ENCODE data around the gene RAD21L1.

Gene RAD21L1

GRCh38 chr20:1267809-1268374, 42.0 kb downstream of the RAD21L1 start:
- no peaks in the 10 kb centered on the region for H3K36me3 ChIP-seq (ENCODE audit: control insufficient read depth in 1 of 2, insufficient read depth in 2 of 2, low read length in 2 of 2)
- peaks cover 4 to 9% of the 10 kb centered on the region in 2 donors for H3K4me1 ChIP-seq (ENCODE audit: control insufficient read depth in 1 of 2, insufficient read depth in 2 of 2, low read length in 2 of 2)
- H3K9me3 ChIP-seq (ENCODE audit: control insufficient read depth in 1 of 2, low read length in 2 of 2) = no peaks in the 10 kb centered on the region
- no peak overlapping the region for H3K9ac ChIP-seq (ENCODE audit: low read depth in 1 of 2, low read length in 2 of 2)
- H3K4me3 ChIP-seq (ENCODE audit: low read depth in 1 of 2, low read length in 2 of 2) = no peak overlapping the region
- no peaks in the 10 kb centered on the region for H3K27me3 ChIP-seq (ENCODE audit: control insufficient read depth in 1 of 2, insufficient read depth in 2 of 2, low read length in 2 of 2)
- no peak overlapping the region for H3K27ac ChIP-seq (ENCODE audit: low read depth, low read length)

- Histone ChIP-seq H3K4me3 (ENCODE audit: low read depth in 1 of 2, low read length in 2 of 2) (no peak overlapping the region), H3K9ac (ENCODE audit: low read depth in 1 of 2, low read length in 2 of 2) (no peak overlapping the region), H3K27ac (ENCODE audit: low read depth, low read length) (no peak overlapping the region), H3K9me3 (ENCODE audit: control insufficient read depth in 1 of 2, low read length in 2 of 2) (no peaks in the 10 kb centered on the region), H3K36me3 (ENCODE audit: control insufficient read depth in 1 of 2, insufficient read depth in 2 of 2, low read length in 2 of 2) (no peaks in the 10 kb centered on the region), H3K4me1 (ENCODE audit: control insufficient read depth in 1 of 2, insufficient read depth in 2 of 2, low read length in 2 of 2) (peaks cover 4 to 9% of the 10 kb centered on the region in 2 donors), H3K27me3 (ENCODE audit: control insufficient read depth in 1 of 2, insufficient read depth in 2 of 2, low read length in 2 of 2) (no peaks in the 10 kb centered on the region)
Measured at GRCh38 chr20:1269235-1269634, 43.4 kb downstream of the RAD21L1 start.

- no peaks in the 10 kb centered on the region for H3K9me3 ChIP-seq (ENCODE audit: control insufficient read depth in 1 of 2, low read length in 2 of 2)
- peaks cover 4 to 13% of the 10 kb centered on the region in 2 donors for H3K4me1 ChIP-seq (ENCODE audit: control insufficient read depth in 1 of 2, insufficient read depth in 2 of 2, low read length in 2 of 2)
- H3K9ac ChIP-seq (ENCODE audit: low read depth in 1 of 2, low read length in 2 of 2) = no peak overlapping the region
- H3K27ac ChIP-seq (ENCODE audit: low read depth, low read length) = no peak overlapping the region
- no peak overlapping the region for H3K4me3 ChIP-seq (ENCODE audit: low read depth in 1 of 2, low read length in 2 of 2)
- no peaks in the 10 kb centered on the region for H3K36me3 ChIP-seq (ENCODE audit: control insufficient read depth in 1 of 2, insufficient read depth in 2 of 2, low read length in 2 of 2)
- no peaks in the 10 kb centered on the region for H3K27me3 ChIP-seq (ENCODE audit: control insufficient read depth in 1 of 2, insufficient read depth in 2 of 2, low read length in 2 of 2)
Measured at GRCh38 chr20:1269850-1270249, 44.0 kb downstream of the RAD21L1 start.

GRCh38 chr20:1272368-1273100, 46.7 kb downstream of the RAD21L1 start:
- no peak overlapping the region for H3K27ac ChIP-seq (ENCODE audit: low read depth, low read length)
- H3K4me1 ChIP-seq (ENCODE audit: control insufficient read depth in 1 of 2, insufficient read depth in 2 of 2, low read length in 2 of 2) = peaks cover 0 to 7% of the 10 kb centered on the region in 2 donors
- no peak overlapping the region for H3K4me3 ChIP-seq (ENCODE audit: low read depth in 1 of 2, low read length in 2 of 2)
- H3K36me3 ChIP-seq (ENCODE audit: control insufficient read depth in 1 of 2, insufficient read depth in 2 of 2, low read length in 2 of 2) = no peaks in the 10 kb centered on the region
- H3K9me3 ChIP-seq (ENCODE audit: control insufficient read depth in 1 of 2, low read length in 2 of 2) = no peaks in the 10 kb centered on the region
- no peak overlapping the region for H3K9ac ChIP-seq (ENCODE audit: low read depth in 1 of 2, low read length in 2 of 2)
- H3K27me3 ChIP-seq (ENCODE audit: control insufficient read depth in 1 of 2, insufficient read depth in 2 of 2, low read length in 2 of 2) = no peaks in the 10 kb centered on the region

GRCh38 chr20:1273366-1273765, 47.5 kb downstream of the RAD21L1 start:
- no peak overlapping the region for H3K9ac ChIP-seq (ENCODE audit: low read depth in 1 of 2, low read length in 2 of 2)
- H3K27me3 ChIP-seq (ENCODE audit: control insufficient read depth in 1 of 2, insufficient read depth in 2 of 2, low read length in 2 of 2) = no peaks in the 10 kb centered on the region
- H3K4me1 ChIP-seq (ENCODE audit: control insufficient read depth in 1 of 2, insufficient read depth in 2 of 2, low read length in 2 of 2) = peaks cover 0 to 7% of the 10 kb centered on the region in 2 donors
- H3K36me3 ChIP-seq (ENCODE audit: control insufficient read depth in 1 of 2, insufficient read depth in 2 of 2, low read length in 2 of 2) = no peaks in the 10 kb centered on the region
- H3K9me3 ChIP-seq (ENCODE audit: control insufficient read depth in 1 of 2, low read length in 2 of 2) = no peaks in the 10 kb centered on the region
- no peak overlapping the region for H3K4me3 ChIP-seq (ENCODE audit: low read depth in 1 of 2, low read length in 2 of 2)
- H3K27ac ChIP-seq (ENCODE audit: low read depth, low read length) = no peak overlapping the region

GRCh38 chr20:1274485-1275311, 48.9 kb downstream of the RAD21L1 start:
- Histone ChIP-seq H3K4me3 (ENCODE audit: low read depth in 1 of 2, low read length in 2 of 2) (no peak overlapping the region), H3K4me1 (ENCODE audit: control insufficient read depth in 1 of 2, insufficient read depth in 2 of 2, low read length in 2 of 2) (peaks cover 0 to 7% of the 10 kb centered on the region in 2 donors), H3K9ac (ENCODE audit: low read depth in 1 of 2, low read length in 2 of 2) (no peak overlapping the region), H3K36me3 (ENCODE audit: control insufficient read depth in 1 of 2, insufficient read depth in 2 of 2, low read length in 2 of 2) (no peaks in the 10 kb centered on the region), H3K9me3 (ENCODE audit: control insufficient read depth in 1 of 2, low read length in 2 of 2) (no peaks in the 10 kb centered on the region), H3K27me3 (ENCODE audit: control insufficient read depth in 1 of 2, insufficient read depth in 2 of 2, low read length in 2 of 2) (no peaks in the 10 kb centered on the region), H3K27ac (ENCODE audit: low read depth, low read length) (no peak overlapping the region)

GRCh38 chr20:1275919-1276318, 50.1 kb downstream of the RAD21L1 start:
- Histone ChIP-seq H3K27ac (ENCODE audit: low read depth, low read length) (no peak overlapping the region), H3K4me1 (ENCODE audit: control insufficient read depth in 1 of 2, insufficient read depth in 2 of 2, low read length in 2 of 2) (peaks cover 0 to 7% of the 10 kb centered on the region in 2 donors), H3K36me3 (ENCODE audit: control insufficient read depth in 1 of 2, insufficient read depth in 2 of 2, low read length in 2 of 2) (no peaks in the 10 kb centered on the region), H3K4me3 (ENCODE audit: low read depth in 1 of 2, low read length in 2 of 2) (no peak overlapping the region), H3K27me3 (ENCODE audit: control insufficient read depth in 1 of 2, insufficient read depth in 2 of 2, low read length in 2 of 2) (no peaks in the 10 kb centered on the region), H3K9ac (ENCODE audit: low read depth in 1 of 2, low read length in 2 of 2) (no peak overlapping the region), H3K9me3 (ENCODE audit: control insufficient read depth in 1 of 2, low read length in 2 of 2) (no peaks in the 10 kb centered on the region)

- no peaks in the 10 kb centered on the region for H3K9me3 ChIP-seq (ENCODE audit: control insufficient read depth in 1 of 2, low read length in 2 of 2)
- H3K27me3 ChIP-seq (ENCODE audit: control insufficient read depth in 1 of 2, insufficient read depth in 2 of 2, low read length in 2 of 2) = no peaks in the 10 kb centered on the region
- peaks cover 10 to 14% of the 10 kb centered on the region in 2 donors for H3K4me1 ChIP-seq (ENCODE audit: control insufficient read depth in 1 of 2, insufficient read depth in 2 of 2, low read length in 2 of 2)
- no peak overlapping the region for H3K27ac ChIP-seq (ENCODE audit: low read depth, low read length)
- no peaks in the 10 kb centered on the region for H3K36me3 ChIP-seq (ENCODE audit: control insufficient read depth in 1 of 2, insufficient read depth in 2 of 2, low read length in 2 of 2)
- H3K9ac ChIP-seq (ENCODE audit: low read depth in 1 of 2, low read length in 2 of 2) = no peak overlapping the region
- no peak overlapping the region for H3K4me3 ChIP-seq (ENCODE audit: low read depth in 1 of 2, low read length in 2 of 2)
Measured at GRCh38 chr20:1277529-1278322, 51.9 kb downstream of the RAD21L1 start.

- Histone ChIP-seq H3K4me1 (ENCODE audit: control insufficient read depth in 1 of 2, insufficient read depth in 2 of 2, low read length in 2 of 2) (peaks cover 12 to 14% of the 10 kb centered on the region in 2 donors), H3K27me3 (ENCODE audit: control insufficient read depth in 1 of 2, insufficient read depth in 2 of 2, low read length in 2 of 2) (no peaks in the 10 kb centered on the region), H3K9me3 (ENCODE audit: control insufficient read depth in 1 of 2, low read length in 2 of 2) (no peaks in the 10 kb centered on the region), H3K4me3 (ENCODE audit: low read depth in 1 of 2, low read length in 2 of 2) (no peak overlapping the region), H3K27ac (ENCODE audit: low read depth, low read length) (no peak overlapping the region), H3K36me3 (ENCODE audit: control insufficient read depth in 1 of 2, insufficient read depth in 2 of 2, low read length in 2 of 2) (no peaks in the 10 kb centered on the region), H3K9ac (ENCODE audit: low read depth in 1 of 2, low read length in 2 of 2) (no peak overlapping the region)
Measured at GRCh38 chr20:1278993-1279392, 53.1 kb downstream of the RAD21L1 start.
